Ascending aorta (tissue), 2 donors: ENCODE results near the gene SORCS2. TPM values are rescaled to one million over a fixed set of nuclear protein-coding genes. Genes with fewer than 3 reads are reported as not detected.

ENCODE experiments used
- DNase-seq, 2 donors: peaks; one replicate each; pipeline ENCODE4 v3.0.0-alpha.2; 2019; ENCODE audit warnings: low spot score in 2 of 2
- H3K27ac ChIP-seq, 2 donors: fragments of 200-600 bp; sonication (generic); one replicate each; pipeline ENCODE4 v1.5.1; 2016 to 2017; ENCODE audit warnings: mild to moderate bottlenecking in 1 of 2
- H3K27me3 ChIP-seq: fragments of 200-600 bp; sonication (generic); one replicate; pipeline ENCODE4 v1.5.1; 2017
- H3K36me3 ChIP-seq, 2 donors: fragments of 200-600 bp; sonication (generic); one replicate each; pipeline ENCODE4 v1.5.1; 2016
- H3K4me1 ChIP-seq, 2 donors: fragments of 200-600 bp; sonication (generic); one replicate each; pipeline ENCODE4 v1.5.1; 2016 to 2017; ENCODE audit warnings: mild to moderate bottlenecking in 1 of 2
- H3K4me3 ChIP-seq, 2 donors: fragments of 200-600 bp; sonication (generic); one replicate each; pipeline ENCODE4 v1.5.1; 2016 to 2017; ENCODE audit warnings: mild to moderate bottlenecking in 1 of 2
- H3K9me3 ChIP-seq, 2 donors: fragments of 200-600 bp; sonication (generic); one replicate each; pipeline ENCODE4 v1.5.1; 2016
- CTCF ChIP-seq, 3 experiments: fragments of 200-600 bp in 2 of 3; fragments of 450-650 bp in 1 of 3; sonication (generic) in 2 of 3; IDR thresholded peaks; one replicate each; pipeline ENCODE4 v1.5.1; 2016 to 2019; ENCODE audit warnings: antibody characterized with exemption in 3 of 3, mild to moderate bottlenecking in 1 of 3, moderate library complexity in 1 of 3
- intact Hi-C: fragments of 100-400 bp; cut with DNase I; formaldehyde crosslinking; loops from one replicate; pipeline ENCODE4 v1.15.1; 2023
- total RNA-seq: library from RNA; depleted of rRNA; stranded (reverse); fragments of >200 nt; gene quantifications from one replicate; pipeline ENCODE4 v1.1.0, GENCODE V29; 2016

The SORCS2 gene
- total RNA-seq, 1 donor from 2014 or later, result 0.32 TPM

DNA sequence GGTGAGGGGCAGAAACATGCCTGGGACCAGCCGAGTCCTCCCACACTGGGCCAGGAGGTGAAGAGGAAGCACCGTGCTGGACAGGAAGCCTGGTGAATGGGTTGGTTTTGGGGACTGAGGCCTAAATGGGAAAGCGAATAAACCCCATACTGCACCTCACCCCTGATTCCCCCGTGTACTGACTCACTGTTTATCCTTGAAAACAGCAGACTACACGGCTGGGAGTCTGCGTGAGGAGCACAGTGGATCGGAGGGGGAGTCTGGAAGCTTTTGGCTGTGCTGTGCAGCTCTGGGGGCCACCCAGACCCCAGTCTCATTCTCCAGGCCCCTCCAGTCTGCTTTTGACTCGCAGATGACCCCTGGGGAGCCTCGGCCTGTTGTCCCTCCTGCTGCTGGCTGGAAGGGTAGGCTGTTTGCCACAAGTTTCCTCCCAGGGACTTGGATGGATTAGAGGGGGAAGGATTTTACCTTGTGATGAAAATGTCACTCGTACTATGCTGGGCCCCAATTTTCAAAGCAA lies 152.4 kb downstream of the SORCS2 start:
- DNase-seq, result no peak
- no peaks in the 10 kb centered on the region for H3K36me3 ChIP-seq
- H3K4me1 ChIP-seq, result no peaks in the 10 kb centered on the region
- no peak overlapping the region for H3K27ac ChIP-seq
- no peaks in the 10 kb centered on the region for H3K27me3 ChIP-seq
- intact Hi-C loops, result no loop called here
- H3K9me3 ChIP-seq, result peaks cover 0 to 14% of the 10 kb centered on the region in 2 donors
- no peak overlapping the region for H3K4me3 ChIP-seq
- no peak for TF ChIP-seq CTCF (IDR thresholded peaks at IDR 0.05)

DNA sequence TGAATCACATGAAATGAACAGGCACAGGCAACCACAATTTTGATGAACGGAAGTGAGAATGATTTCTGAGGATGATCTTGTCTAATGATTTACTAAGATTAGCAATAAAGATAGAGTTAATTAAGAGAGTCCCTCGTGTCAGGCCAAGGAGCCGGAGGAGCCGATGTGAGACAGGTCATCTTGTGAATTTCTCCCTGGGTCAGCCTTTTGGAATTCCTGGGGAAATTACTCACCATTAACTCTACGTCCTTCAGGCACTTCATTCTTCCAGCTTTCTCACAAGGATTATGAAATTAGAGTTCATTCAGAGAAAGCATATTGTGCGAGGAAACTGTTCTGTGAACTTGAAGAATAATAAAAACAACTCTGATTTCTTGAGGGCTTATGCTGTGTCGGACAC lies 155.6 kb downstream of the SORCS2 start:
- no peak for TF ChIP-seq CTCF (IDR thresholded peaks at IDR 0.05)
- Histone ChIP-seq H3K4me3 (no peak overlapping the region), H3K9me3 (peaks cover 0 to 14% of the 10 kb centered on the region in 2 donors), H3K27ac (no peak overlapping the region), H3K36me3 (no peaks in the 10 kb centered on the region), H3K27me3 (no peaks in the 10 kb centered on the region), H3K4me1 (no peaks in the 10 kb centered on the region)
- intact Hi-C loops, result no loop called here
- no peak for DNase-seq

- no peaks in the 10 kb centered on the region for H3K27me3 ChIP-seq
- no peak for DNase-seq
- peaks cover 0 to 14% of the 10 kb centered on the region in 2 donors for H3K9me3 ChIP-seq
- TF ChIP-seq CTCF (IDR thresholded peaks at IDR 0.05), result no peak
- no peaks in the 10 kb centered on the region for H3K36me3 ChIP-seq
- no peaks in the 10 kb centered on the region for H3K4me1 ChIP-seq
- H3K27ac ChIP-seq, result no peak overlapping the region
- intact Hi-C loops, result no loop called here
- no peak overlapping the region for H3K4me3 ChIP-seq
Measured at GRCh38 chr4:7348946-7349900, 156.9 kb downstream of the SORCS2 start.

DNA sequence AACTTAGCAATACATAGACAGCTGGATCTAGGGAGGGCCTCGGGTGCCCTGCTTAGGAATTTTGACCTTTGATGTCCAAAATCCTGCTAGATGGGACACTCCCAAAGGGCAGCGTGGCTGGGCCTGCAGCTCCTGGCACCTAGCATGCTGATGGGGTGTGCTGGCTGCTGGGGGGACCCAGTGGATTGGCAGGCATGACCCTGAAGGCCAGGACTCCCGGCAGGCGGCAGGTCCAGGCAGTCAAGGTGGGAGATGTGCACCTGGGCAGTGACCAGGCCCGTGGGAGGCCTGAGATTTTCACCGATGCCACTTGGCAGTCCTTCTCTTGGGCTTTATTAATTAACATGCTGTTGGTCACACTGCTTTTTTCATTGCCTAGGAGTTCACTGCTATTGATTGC lies 158.1 kb downstream of the SORCS2 start:
- Histone ChIP-seq H3K9me3 (peaks cover 0 to 13% of the 10 kb centered on the region in 2 donors), H3K4me1 (no peaks in the 10 kb centered on the region), H3K27ac (no peak overlapping the region), H3K27me3 (no peaks in the 10 kb centered on the region), H3K4me3 (no peak overlapping the region), H3K36me3 (no peaks in the 10 kb centered on the region)
- TF ChIP-seq CTCF (IDR thresholded peaks at IDR 0.05), result no peak
- intact Hi-C loops, result no loop called here
- no peak for DNase-seq

- no peak overlapping the region for H3K27ac ChIP-seq
- H3K36me3 ChIP-seq, result no peaks in the 10 kb centered on the region
- no peak for TF ChIP-seq CTCF (IDR thresholded peaks at IDR 0.05)
- no peak for DNase-seq
- H3K9me3 ChIP-seq, result peaks cover 0 to 7% of the 10 kb centered on the region in 2 donors
- intact Hi-C loops, result no loop called here
- no peak overlapping the region for H3K4me3 ChIP-seq
- H3K4me1 ChIP-seq, result no peaks in the 10 kb centered on the region
- H3K27me3 ChIP-seq, result no peaks in the 10 kb centered on the region
Measured at GRCh38 chr4:7351014-7351413, 158.7 kb downstream of the SORCS2 start.
